GM12878 (cell line): Measurements from ENCODE around the gene SRRM2. TPM values are rescaled to one million over a fixed set of nuclear protein-coding genes. Genes with fewer than 3 reads are reported as not detected.

ENCODE experiments used
- ATAC-seq: fragments of 200-7000 bp; cut with Tn5 transposase; 3 replicates; pipeline ENCODE4 v1.9.1; 2020; ENCODE audit warnings: mild to moderate bottlenecking, moderate library complexity
- BruUV-seq: library from RNA; stranded (reverse); fragments of 400-500 nt; replicated peaks from 2 replicates; lab custom pipeline; 2021; lab: Mats Ljungman, UMichigan
- CTCF ChIA-PET: fragments of 300-600 bp; sonication (Branson Sonifier 250); formaldehyde crosslinking; extraction: SDS; loops from one replicate; lab custom pipeline; 2021; ENCODE audit warnings: inconsistent platforms; lab: Yijun Ruan, JAX
- POLR2A ChIA-PET: fragments of 350-600 bp; formaldehyde crosslinking; extraction: SDS; loops from one replicate; lab custom pipeline; 2021; ENCODE audit warnings: inconsistent platforms; lab: Charles Lee
- RAD21 ChIA-PET: fragments of 300-600 bp; sonication (Branson Sonifier 250); formaldehyde crosslinking; loops from one replicate; lab custom pipeline; 2023; ENCODE audit warnings: antibody characterized with exemption; ENCODE audit not compliant: unreplicated experiment; lab: Charles Lee
- SMC1A ChIA-PET: fragments of 300-600 bp; sonication (Branson Sonifier 250); formaldehyde crosslinking; loops from one replicate; lab custom pipeline; 2023; ENCODE audit not compliant: unreplicated experiment, uncharacterized antibody; lab: Charles Lee
- DNase-seq: peaks from one replicate; pipeline ENCODE4 v3.0.0-alpha.2; 2011; ENCODE audit warnings: low read depth, low spot score
- FAIRE-seq: peaks from 3 replicates; lab custom pipeline; 2011; peaks lifted over from hg19 to GRCh38; lab: Jason Lieb, UNC
- H2AFZ ChIP-seq: 2 replicates; pipeline ENCODE4 v1.6.0; 2011; ENCODE audit warnings: low read depth, low read length, control low read depth; ENCODE audit not compliant: control insufficient read depth
- H3K27ac ChIP-seq: 2 replicates; pipeline ENCODE4 v1.5.1; 2011; ENCODE audit warnings: control low read depth; ENCODE audit not compliant: control insufficient read depth, insufficient read depth
- H3K27me3 ChIP-seq, 2 experiments: replicated peaks in 1 of 2; 2 replicates each; pipeline versions ENCODE4 v1.6.0 to v1.6.1; 2011; ENCODE audit warnings: low read length in 1 of 2; ENCODE audit not compliant: control insufficient read depth in 2 of 2, insufficient read depth in 2 of 2
- H3K36me3 ChIP-seq, 2 experiments: 2 replicates each; pipeline ENCODE4 v1.5.1; 2011; ENCODE audit warnings: low read length in 1 of 2; ENCODE audit not compliant: control insufficient read depth in 2 of 2, insufficient read depth in 2 of 2
- H3K4me1 ChIP-seq: 2 replicates; pipeline ENCODE4 v1.6.1; 2011; ENCODE audit warnings: mild to moderate bottlenecking, low read length, moderate library complexity, mixed read lengths; ENCODE audit not compliant: control insufficient read depth, insufficient read depth
- H3K4me2 ChIP-seq: 2 replicates; pipeline ENCODE4 v1.6.0; 2011; ENCODE audit warnings: control low read depth; ENCODE audit not compliant: control insufficient read depth, insufficient read depth
- H3K4me3 ChIP-seq: fragments of 200-600 bp; sonication (generic); 2 replicates; pipeline ENCODE4 v1.5.1; 2016
- H3K79me2 ChIP-seq: 2 replicates; pipeline ENCODE4 v1.6.0; 2011; ENCODE audit warnings: low read length; ENCODE audit not compliant: control insufficient read depth, insufficient read depth
- H3K9ac ChIP-seq: 2 replicates; pipeline ENCODE4 v1.8.0; 2011; ENCODE audit warnings: low read length, control low read depth, mixed read lengths; ENCODE audit not compliant: control insufficient read depth, insufficient read depth
- H3K9me3 ChIP-seq: replicated peaks from 3 replicates; pipeline ENCODE4 v1.5.1; 2011; ENCODE audit warnings: mild to moderate bottlenecking, low read length; ENCODE audit not compliant: control insufficient read depth, insufficient read depth
- H4K20me1 ChIP-seq: 2 replicates; pipeline ENCODE4 v1.6.0; 2011; ENCODE audit not compliant: control insufficient read depth, insufficient read depth
- FOXK2 ChIP-seq: fragments of 450-650 bp; IDR thresholded peaks from 2 replicates; pipeline ENCODE4 v1.6.1; 2017; ENCODE audit warnings: mild to moderate bottlenecking, moderate library complexity
- HSF1 ChIP-seq: fragments of 150-350 bp; IDR thresholded peaks from 2 replicates; pipeline ENCODE4 v1.6.1; 2014; ENCODE audit warnings: mild to moderate bottlenecking, low read depth, low read length
- IKZF1 ChIP-seq: fragments of 450-650 bp; conservative IDR thresholded peaks from 2 replicates; pipeline ENCODE4 v1.6.1; 2017; ENCODE audit warnings: antibody characterized with exemption, mild to moderate bottlenecking
- IRF4 ChIP-seq: IDR thresholded peaks from 2 replicates; pipeline ENCODE4 v1.6.1; 2011; ENCODE audit warnings: low read depth, low read length
- MAX ChIP-seq: IDR thresholded peaks from 2 replicates; pipeline ENCODE4 v1.6.1; 2012; ENCODE audit warnings: low read depth, low read length, improper control_type of control experiment
- MXI1 ChIP-seq: fragments of 150-350 bp; IDR thresholded peaks from 2 replicates; pipeline ENCODE4 v1.6.1; 2011; ENCODE audit warnings: low read depth, mild to moderate bottlenecking, inconsistent platforms, low read length, improper control_type of control experiment
- NFYB ChIP-seq: IDR thresholded peaks from 2 replicates; pipeline ENCODE4 v1.6.1; 2011; ENCODE audit warnings: low read depth, mild to moderate bottlenecking, low read length, improper control_type of control experiment, moderate library complexity; ENCODE audit not compliant: insufficient read depth
- RELB ChIP-seq: fragments of 450-650 bp; IDR thresholded peaks from 2 replicates; pipeline ENCODE4 v1.6.1; 2017; ENCODE audit warnings: low read depth, mild to moderate bottlenecking, moderate library complexity
- SMAD5 ChIP-seq: IDR thresholded peaks from 2 replicates; pipeline ENCODE4 v1.6.1; 2016; ENCODE audit warnings: antibody characterized with exemption, low read depth
- TARDBP ChIP-seq: IDR thresholded peaks from 2 replicates; pipeline ENCODE4 v1.6.1; 2016; ENCODE audit warnings: borderline replicate concordance
- ZSCAN29 ChIP-seq: fragments of 450-650 bp; IDR thresholded peaks from 2 replicates; pipeline ENCODE4 v1.6.1; 2017; ENCODE audit warnings: mild to moderate bottlenecking, moderate library complexity
- WGBS: methylation state at CpG from one replicate; pipeline ENCODE4 v1.1.6; 2016; ENCODE audit warnings: low lambda C conversion rate; ENCODE audit not compliant: insufficient replicate concordance, insufficient coverage; ENCODE audit errors: missing lambda C conversion rate; 5-methylcytosine and 5-hydroxymethylcytosine counted together
- in situ Hi-C: fragments of 300-500 bp; cut with MboI; formaldehyde crosslinking; loops from 9 replicates; pipeline ENCODE4 v1.14.3; 2018; ENCODE audit warnings: mixed read lengths
- intact Hi-C: fragments of 100-400 bp; cut with micrococcal nuclease; formaldehyde crosslinking; loops from one replicate; pipeline ENCODE4 v1.14.2; 2022; ENCODE audit not compliant: unreplicated experiment
- polyA plus RNA-seq, 11 experiments: library from polyadenylated mRNA; depleted of rRNA in 4 of 11; unstranded in 6 of 11; stranded (reverse) in 5 of 11; fragments of >200 nt; fragmentation: Nextera tagmentation in 4 of 11; fragmentation: Illumina TruSeq in 1 of 11; extraction: Ambion mirVana in 4 of 11; extraction: Trizol in 1 of 11; gene quantifications; 1 replicate in 1 of 11; 2 replicates in 10 of 11; pipeline versions ENCODE4 v1.2.1 to v1.2.3, GENCODE V29; 2011 to 2016; ENCODE audit warnings: inconsistent platforms in 2 of 11, missing spikeins in 2 of 11, low read depth in 1 of 11
- total RNA-seq, 4 experiments: library from RNA; depleted of rRNA in 3 of 4; stranded (reverse); fragments of >200 nt in 3 of 4; fragmentation: Illumina TruSeq in 1 of 4; extraction: Trizol in 1 of 4; gene quantifications; 2 replicates each; pipeline versions ENCODE4 v1.2.1 to v1.2.3, GENCODE V29; 2013 to 2021

Gene SRRM2
- total and polyA plus RNA-seq, 10 of the 15 experiments (the other 5 are each of a cell fraction or from before 2014, with no cell fraction given), result 30.1 to 502 (median 196) TPM

- peaks cover 0 to 2% of the 10 kb centered on the region in 2 experiments; a peak in 2 of 4 replicates for H3K27me3 ChIP-seq
- in situ Hi-C loops, result no loop called here
- no peak overlapping the region for H3K27ac ChIP-seq
- no peak overlapping the region for H2AFZ ChIP-seq
- no peak overlapping the region for H3K9ac ChIP-seq
- intact Hi-C loops, result no loop called here
- no TSS peak for BruUV-seq
- ATAC-seq (no peak), FAIRE-seq (no peak), DNase-seq (no peak)
- SMC1A ChIA-PET, result no interaction called here
- H4K20me1 ChIP-seq, result no peaks in the 10 kb centered on the region
- RAD21 ChIA-PET, result no interaction called here
- POLR2A ChIA-PET, result interaction anchor here (0.6 to 0.8 kb wide), 2 partner anchors 53 to 953 kb away, joined by 3 to 4 read pairs; partner anchors contain the start of gene FAHD1
- H3K4me2 ChIP-seq, result no peak overlapping the region
- H3K79me2 ChIP-seq, result peaks cover 30% of the 10 kb centered on the region
- WGBS, result 74% methylated on average over 17 of the region's 17 CpGs
- H3K9me3 ChIP-seq, result no peaks in the 10 kb centered on the region
- no peaks in the 10 kb centered on the region for H3K36me3 ChIP-seq
- CTCF ChIA-PET, result no interaction called here
- no peak overlapping the region for H3K4me3 ChIP-seq
- TF ChIP-seq IKZF1 (no peak), MAX (no peak), RELB (no peak), MXI1 (no peak), IRF4 (no peak), HSF1 (no peak), FOXK2 (no peak), ZSCAN29 (no peak), TARDBP (no peak), SMAD5 (no peak), NFYB (no peak)
- H3K4me1 ChIP-seq, result 0 out of 2 replicates have a peak, but pooled peaks cover 4% of the 10 kb centered on the region
Measured at GRCh38 chr16:2779978-2780898, 27.8 kb downstream of the SRRM2 start.
